Measurements from ENCODE around the gene SRPK3.

SRPK3 gene

DNA sequence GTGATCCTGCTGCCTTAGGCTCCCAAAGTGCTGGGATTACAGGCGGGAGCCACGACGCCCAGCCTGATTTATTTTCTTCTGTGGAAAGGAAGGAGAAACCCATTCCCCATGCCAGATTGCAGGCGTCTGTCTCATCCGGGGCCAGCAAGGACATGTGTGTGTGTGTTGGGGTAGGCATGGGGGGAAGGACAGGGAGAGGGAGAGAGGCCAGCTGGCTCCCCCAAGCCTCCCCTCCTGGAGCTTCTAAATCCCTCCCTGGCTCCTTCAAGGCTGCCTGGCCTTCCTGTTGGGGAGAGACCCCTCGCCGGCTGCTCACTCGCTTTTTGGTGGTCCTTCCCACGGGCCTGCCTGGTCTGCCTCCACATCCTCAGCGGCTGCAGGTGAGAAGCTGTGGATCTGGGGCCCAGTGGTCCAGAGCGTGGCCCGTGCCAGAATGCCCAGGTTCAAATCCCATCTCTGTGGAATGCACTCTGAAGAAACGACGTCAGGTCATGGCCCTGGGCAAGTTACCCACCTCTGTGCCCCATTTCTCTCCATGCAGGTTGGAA lies 18.1 kb upstream of the SRPK3 start:
- TF ChIP-seq, protein P1, sequence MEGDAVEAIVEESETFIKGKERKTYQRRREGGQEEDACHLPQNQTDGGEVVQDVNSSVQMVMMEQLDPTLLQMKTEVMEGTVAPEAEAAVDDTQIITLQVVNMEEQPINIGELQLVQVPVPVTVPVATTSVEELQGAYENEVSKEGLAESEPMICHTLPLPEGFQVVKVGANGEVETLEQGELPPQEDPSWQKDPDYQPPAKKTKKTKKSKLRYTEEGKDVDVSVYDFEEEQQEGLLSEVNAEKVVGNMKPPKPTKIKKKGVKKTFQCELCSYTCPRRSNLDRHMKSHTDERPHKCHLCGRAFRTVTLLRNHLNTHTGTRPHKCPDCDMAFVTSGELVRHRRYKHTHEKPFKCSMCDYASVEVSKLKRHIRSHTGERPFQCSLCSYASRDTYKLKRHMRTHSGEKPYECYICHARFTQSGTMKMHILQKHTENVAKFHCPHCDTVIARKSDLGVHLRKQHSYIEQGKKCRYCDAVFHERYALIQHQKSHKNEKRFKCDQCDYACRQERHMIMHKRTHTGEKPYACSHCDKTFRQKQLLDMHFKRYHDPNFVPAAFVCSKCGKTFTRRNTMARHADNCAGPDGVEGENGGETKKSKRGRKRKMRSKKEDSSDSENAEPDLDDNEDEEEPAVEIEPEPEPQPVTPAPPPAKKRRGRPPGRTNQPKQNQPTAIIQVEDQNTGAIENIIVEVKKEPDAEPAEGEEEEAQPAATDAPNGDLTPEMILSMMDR (IDR thresholded peaks at IDR 0.05; ENCODE audit: low read length): no peak
- no peak for TF ChIP-seq EZH2 (IDR thresholded peaks at IDR 0.05; ENCODE audit: borderline replicate concordance, low read length)
- Histone ChIP-seq H3K9ac (ENCODE audit: low read length) (no peak overlapping the region), H3K9me3 (ENCODE audit: low read length) (no peaks in the 10 kb centered on the region), H3K27me3 (ENCODE audit: insufficient read depth, low read length) (no peaks in the 10 kb centered on the region), H4K20me1 (ENCODE audit: insufficient read depth, low read length) (no peaks in the 10 kb centered on the region), H3K27ac (ENCODE audit: low read depth, low read length, poor library complexity, severe bottlenecking) (no peak overlapping the region), H3K9me2 (ENCODE audit: low read depth, low read length) (no peaks in the 10 kb centered on the region), H3K4me1 (ENCODE audit: insufficient read depth, low read length, severe bottlenecking) (no peaks in the 10 kb centered on the region), H3F3A (ENCODE audit: insufficient read depth, low read length) (no peaks in the 10 kb centered on the region), H3K79me2 (ENCODE audit: insufficient read depth, low read length) (no peaks in the 10 kb centered on the region), H3K36me3 (ENCODE audit: insufficient read depth, low read length) (no peaks in the 10 kb centered on the region), H3K4me3 (ENCODE audit: low read depth, low read length, poor library complexity, severe bottlenecking) (no peak overlapping the region), H3K4me2 (ENCODE audit: low read length) (no peak overlapping the region), H2AFZ (ENCODE audit: low read length) (no peak overlapping the region)

DNA sequence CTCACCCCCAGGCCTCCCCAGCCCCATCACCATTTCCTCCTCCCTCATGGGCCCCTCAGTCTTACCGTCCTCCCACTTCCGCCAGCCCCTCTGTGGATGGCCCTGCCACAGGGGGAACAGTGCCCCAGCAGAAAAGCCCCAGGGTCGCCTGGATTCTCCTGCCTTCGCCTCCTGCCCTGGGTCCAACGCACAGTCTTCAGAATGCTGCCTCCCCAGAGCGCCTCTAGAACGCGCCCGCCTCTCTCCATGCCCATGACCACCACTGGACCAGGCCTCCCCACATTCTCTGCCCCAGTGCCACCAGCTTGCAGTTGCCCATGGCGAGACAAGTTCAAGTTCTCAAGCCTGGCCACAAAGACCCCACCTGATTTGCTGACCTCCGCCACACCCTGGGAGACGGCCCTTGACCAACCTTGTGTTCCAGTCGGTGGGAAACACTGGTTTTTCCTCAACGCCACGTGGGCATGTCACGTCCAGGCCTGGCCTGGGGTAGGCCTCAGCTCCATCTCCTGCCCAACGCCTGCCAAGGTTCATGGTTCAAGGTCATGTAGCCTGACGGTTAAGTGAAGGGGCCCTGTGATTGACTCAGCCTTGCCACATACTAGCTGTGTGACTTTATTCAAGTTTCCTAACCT lies 17.4 kb upstream of the SRPK3 start:
- no peaks in the 10 kb centered on the region for H3K9me3 ChIP-seq (ENCODE audit: low read length)
- no peak overlapping the region for H3K9ac ChIP-seq (ENCODE audit: low read length)
- H3K36me3 ChIP-seq (ENCODE audit: insufficient read depth, low read length): no peaks in the 10 kb centered on the region
- H3K27ac ChIP-seq (ENCODE audit: low read depth, low read length, poor library complexity, severe bottlenecking): no peak overlapping the region
- H2AFZ ChIP-seq (ENCODE audit: low read length): no peak overlapping the region
- H3K4me3 ChIP-seq (ENCODE audit: low read depth, low read length, poor library complexity, severe bottlenecking): no peak overlapping the region
- H3K4me2 ChIP-seq (ENCODE audit: low read length): no peak overlapping the region
- H3F3A ChIP-seq (ENCODE audit: insufficient read depth, low read length): no peaks in the 10 kb centered on the region
- no peaks in the 10 kb centered on the region for H4K20me1 ChIP-seq (ENCODE audit: insufficient read depth, low read length)
- H3K4me1 ChIP-seq (ENCODE audit: insufficient read depth, low read length, severe bottlenecking): no peaks in the 10 kb centered on the region
- H3K9me2 ChIP-seq (ENCODE audit: low read depth, low read length): no peaks in the 10 kb centered on the region
- TF ChIP-seq, protein P1 (IDR thresholded peaks at IDR 0.05; ENCODE audit: low read length): no peak
- TF ChIP-seq EZH2 (IDR thresholded peaks at IDR 0.05; ENCODE audit: borderline replicate concordance, low read length): no peak
- H3K79me2 ChIP-seq (ENCODE audit: insufficient read depth, low read length): no peaks in the 10 kb centered on the region
- H3K27me3 ChIP-seq (ENCODE audit: insufficient read depth, low read length): no peaks in the 10 kb centered on the region

DNA sequence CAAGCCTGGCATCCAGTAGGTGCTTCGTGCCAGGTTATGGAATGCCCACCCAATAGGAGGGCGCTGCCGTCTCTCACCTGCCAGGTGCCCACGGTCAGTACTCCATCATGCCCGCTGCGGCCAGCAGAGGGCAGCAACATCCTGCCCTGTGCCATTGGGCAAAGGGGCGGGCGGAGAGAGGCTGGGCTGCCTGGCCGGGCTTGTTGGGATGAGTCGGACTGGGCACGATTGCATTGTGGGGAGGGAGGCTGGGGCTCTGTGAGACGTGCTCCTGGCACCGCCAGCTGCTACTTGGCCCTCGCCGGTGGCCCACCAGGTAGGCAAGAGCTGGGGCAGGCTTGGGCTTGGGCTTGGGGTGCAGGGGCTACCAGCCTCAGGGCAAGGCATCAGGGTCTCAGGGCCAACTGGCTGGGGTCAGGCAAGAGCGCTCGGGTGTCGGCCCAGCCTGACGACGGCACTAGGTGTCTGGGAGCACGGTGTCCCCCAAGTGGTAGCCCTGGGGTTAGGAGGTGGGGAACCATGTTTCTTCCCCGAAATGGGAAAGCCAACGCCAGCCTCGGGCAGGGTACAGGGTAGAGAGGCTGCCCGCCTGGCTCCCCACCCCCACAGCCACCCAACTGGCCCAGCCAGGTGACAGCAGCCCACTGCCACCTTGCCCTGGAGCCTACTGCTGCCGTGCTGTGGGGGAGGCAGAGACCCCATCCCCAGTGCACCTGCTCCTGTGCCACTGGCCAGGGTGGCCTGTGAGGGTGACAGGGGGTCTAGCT lies 16.7 kb upstream of the SRPK3 start, which contains the start of gene PLXNB3:
Gene PLXNB3, plus strand, starts transcription at position 261 of the 767 bp plus-strand sequence. CDS start 1,287 bp downstream, outside the sequence.
- Histone ChIP-seq H3K27me3 (ENCODE audit: insufficient read depth, low read length) (no peaks in the 10 kb centered on the region), H3K27ac (ENCODE audit: low read depth, low read length, poor library complexity, severe bottlenecking) (no peak within 1 kb of the TSS), H3K79me2 (ENCODE audit: insufficient read depth, low read length) (no peaks in the 10 kb centered on the region), H3K4me1 (ENCODE audit: insufficient read depth, low read length, severe bottlenecking) (no peaks in the 10 kb centered on the region), H3K9ac (ENCODE audit: low read length) (no peak within 1 kb of the TSS), H4K20me1 (ENCODE audit: insufficient read depth, low read length) (no peaks in the 10 kb centered on the region), H3F3A (ENCODE audit: insufficient read depth, low read length) (no peaks in the 10 kb centered on the region), H3K9me2 (ENCODE audit: low read depth, low read length) (no peaks in the 10 kb centered on the region), H3K9me3 (ENCODE audit: low read length) (no peaks in the 10 kb centered on the region), H2AFZ (ENCODE audit: low read length) (no peak within 1 kb of the TSS), H3K4me2 (ENCODE audit: low read length) (no peak within 1 kb of the TSS), H3K4me3 (ENCODE audit: low read depth, low read length, poor library complexity, severe bottlenecking) (no peak within 1 kb of the TSS), H3K36me3 (ENCODE audit: insufficient read depth, low read length) (no peaks in the 10 kb centered on the region)
- no peak for TF ChIP-seq EZH2 (IDR thresholded peaks at IDR 0.05; ENCODE audit: borderline replicate concordance, low read length)
- TF ChIP-seq, protein P1 (IDR thresholded peaks at IDR 0.05; ENCODE audit: low read length): peak; percentile 71
